Measurements from ENCODE around the gene CNKSR3.

The CNKSR3 gene

GRCh38 chr6:154377726-154378125, 132.8 kb downstream of the CNKSR3 start:
- no peak for DNase-seq

- no peak for DNase-seq
Measured at GRCh38 chr6:154373971-154374370, 136.5 kb downstream of the CNKSR3 start.

- no peak for DNase-seq
Measured at GRCh38 chr6:154371281-154371680, 139.2 kb downstream of the CNKSR3 start.

- DNase-seq = no peak
Measured at GRCh38 chr6:154370545-154370944, 139.9 kb downstream of the CNKSR3 start.

- DNase-seq = no peak
Measured at GRCh38 chr6:154367839-154368695, 142.4 kb downstream of the CNKSR3 start.

DNA sequence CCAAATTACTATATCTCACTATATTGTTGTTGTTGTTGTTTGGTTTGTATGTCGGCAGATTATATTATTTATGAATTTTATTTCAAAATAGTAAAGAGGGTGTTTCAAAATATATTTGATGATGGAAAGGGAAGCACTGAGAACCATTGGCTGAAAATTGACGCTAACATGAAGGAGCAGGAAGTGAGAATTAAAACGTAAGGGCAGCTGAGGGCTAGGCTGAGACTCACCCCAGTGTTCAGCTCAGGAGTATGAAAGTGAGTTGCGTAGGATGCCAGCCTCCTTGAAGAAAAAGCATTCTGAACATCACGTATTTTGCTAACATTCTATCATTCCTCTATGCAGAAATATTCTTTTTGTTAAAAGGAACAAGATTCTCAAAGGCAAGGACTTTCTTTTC, 143.1 kb downstream of the CNKSR3 start:
- no peak for DNase-seq

DNA sequence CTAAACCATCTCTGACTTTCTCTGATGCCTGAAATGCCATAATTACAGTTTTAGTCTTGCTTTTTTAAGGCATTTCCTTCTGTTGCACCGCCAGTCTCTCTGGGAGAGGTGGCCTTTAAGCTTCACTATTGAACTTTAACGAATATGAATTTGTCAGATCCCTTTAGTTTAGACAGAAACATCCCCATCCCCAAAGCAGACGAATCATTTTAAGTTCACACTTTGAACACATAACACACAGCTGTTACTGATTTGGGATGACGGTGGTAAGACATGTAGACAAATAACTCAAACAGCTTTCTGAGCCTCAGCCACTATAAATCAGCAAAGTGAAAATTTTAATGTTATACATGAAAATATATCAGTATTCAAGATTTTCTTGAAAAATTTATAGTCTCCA, 146.7 kb downstream of the CNKSR3 start:
- DNase-seq = no peak

DNA sequence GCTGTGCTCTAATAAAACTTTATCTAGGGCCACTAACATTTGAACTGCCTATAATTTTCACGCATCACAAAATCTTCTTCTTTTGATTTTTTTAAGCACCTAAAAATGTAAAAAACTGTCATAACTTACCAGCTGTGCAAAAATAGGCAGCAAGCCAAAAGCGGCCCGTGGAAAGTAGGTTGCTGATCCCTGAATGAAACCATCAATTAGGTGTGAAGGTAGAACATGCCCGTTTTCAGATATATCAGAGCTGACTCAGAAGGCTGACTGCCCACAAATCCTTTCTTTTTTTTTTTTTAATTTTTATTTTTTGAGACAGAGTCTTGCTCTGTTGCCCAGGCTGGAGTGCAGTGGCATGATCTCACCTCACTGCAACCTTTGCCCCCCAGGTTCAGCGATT, 149.0 kb downstream of the CNKSR3 start:
- no peak for DNase-seq

DNA sequence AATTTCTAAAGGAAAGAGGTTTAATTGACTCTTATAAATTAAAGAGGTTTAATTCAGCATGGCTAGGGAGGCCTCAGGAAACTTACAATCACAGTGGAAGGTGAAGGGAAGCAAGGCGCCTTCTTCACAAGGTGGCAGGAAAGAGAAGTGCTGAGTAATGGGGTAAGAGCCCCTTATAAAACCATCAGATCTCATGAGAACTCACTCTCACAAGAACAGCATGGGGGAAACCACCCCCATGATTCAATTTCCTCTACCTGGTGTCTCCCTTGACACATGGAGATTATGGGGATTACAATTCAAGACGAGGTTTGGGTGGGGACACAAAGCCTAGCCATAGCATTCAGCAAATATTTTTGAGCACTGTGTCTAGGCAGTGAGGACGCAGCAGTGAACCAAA, 150.0 kb downstream of the CNKSR3 start:
- no peak for DNase-seq

DNA sequence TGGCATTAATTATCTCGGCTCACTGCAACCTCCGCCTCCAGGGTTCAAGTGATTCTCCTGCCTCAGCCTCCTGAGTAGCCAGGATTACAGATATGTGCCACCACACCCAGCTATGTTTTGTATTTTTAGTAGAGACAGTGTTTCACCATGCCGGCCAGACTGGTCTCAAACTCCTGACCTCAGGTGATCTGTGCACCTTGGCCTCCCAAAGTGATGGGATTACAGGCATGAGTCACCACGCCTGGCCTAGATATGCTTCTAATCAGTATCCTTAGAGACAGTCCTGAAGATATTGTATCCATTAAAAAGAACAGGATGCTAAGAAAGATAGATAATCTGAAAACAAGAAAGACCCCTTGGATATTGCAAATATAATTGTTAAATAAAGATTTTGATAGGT, 150.8 kb downstream of the CNKSR3 start:
- DNase-seq = no peak

DNA sequence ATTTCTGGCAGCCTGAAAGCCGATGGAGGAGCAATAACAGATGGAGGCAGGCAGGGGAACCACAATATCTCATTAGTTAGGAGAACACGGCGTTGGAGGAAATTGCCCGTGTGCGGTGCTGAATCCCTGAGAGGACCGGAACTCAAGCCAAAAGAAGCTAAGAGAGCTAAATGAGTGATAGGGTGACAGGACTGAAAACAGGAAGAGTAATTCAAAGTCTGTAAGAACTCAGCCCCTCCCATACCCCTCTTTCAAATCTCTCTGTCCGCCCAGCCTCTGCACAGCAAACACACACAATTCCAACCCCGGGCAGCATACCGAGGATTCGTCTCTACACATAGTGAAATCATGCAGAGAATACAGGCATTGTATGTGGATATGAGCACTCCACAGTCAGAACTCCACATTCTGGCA, 151.3 kb downstream of the CNKSR3 start:
- DNase-seq = no peak

- no peak for DNase-seq
Measured at GRCh38 chr6:154358019-154358545, 152.4 kb downstream of the CNKSR3 start.

DNA sequence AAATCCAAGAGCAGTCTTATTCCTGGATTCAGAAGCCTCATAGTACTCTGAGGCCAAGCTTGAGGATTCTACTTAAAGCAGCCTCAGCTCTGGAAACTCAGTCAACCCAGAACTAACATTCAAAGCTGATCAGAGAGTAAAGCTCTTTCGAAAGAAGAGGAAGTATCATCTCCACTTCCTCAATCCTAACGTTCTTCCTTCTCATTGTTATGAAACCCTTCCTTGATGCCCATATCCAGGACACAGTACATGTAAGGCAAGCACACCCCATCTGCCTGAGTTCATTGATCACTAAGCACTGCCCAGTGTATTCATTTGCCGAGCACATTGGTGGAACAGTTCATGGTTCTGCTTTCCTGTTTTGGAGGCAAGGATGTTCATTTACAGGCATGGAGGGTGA, 153.8 kb downstream of the CNKSR3 start, which contains the start of gene IPCEF1:
Gene IPCEF1, minus strand, starts transcription at position 114 of the 400 bp plus-strand sequence. CDS start 90,856 bp downstream, outside the sequence.
- no peak for DNase-seq

- DNase-seq = no peak
Measured at GRCh38 chr6:154356113-154356512, 154.4 kb downstream of the CNKSR3 start.

GRCh38 chr6:154354265-154354777, 156.2 kb downstream of the CNKSR3 start:
- DNase-seq = no peak

DNA sequence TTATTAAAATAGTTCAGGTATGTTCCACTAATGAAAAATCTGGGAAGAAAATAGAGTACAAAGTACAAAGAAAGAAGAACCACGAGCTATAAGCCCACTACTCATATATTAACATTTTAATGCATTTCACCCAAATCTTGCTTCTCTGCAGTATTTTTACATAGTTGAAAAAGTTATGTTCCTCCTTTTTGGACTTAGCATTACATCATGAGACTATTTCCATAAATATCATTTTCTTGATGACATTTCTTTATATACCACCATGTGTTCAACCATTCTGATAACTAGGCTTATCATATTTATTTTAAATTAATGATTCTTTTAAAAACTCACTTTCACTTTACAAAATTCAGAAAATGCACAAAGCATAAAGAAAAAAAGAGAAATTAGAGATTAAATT, 156.9 kb downstream of the CNKSR3 start:
- DNase-seq = no peak

DNA sequence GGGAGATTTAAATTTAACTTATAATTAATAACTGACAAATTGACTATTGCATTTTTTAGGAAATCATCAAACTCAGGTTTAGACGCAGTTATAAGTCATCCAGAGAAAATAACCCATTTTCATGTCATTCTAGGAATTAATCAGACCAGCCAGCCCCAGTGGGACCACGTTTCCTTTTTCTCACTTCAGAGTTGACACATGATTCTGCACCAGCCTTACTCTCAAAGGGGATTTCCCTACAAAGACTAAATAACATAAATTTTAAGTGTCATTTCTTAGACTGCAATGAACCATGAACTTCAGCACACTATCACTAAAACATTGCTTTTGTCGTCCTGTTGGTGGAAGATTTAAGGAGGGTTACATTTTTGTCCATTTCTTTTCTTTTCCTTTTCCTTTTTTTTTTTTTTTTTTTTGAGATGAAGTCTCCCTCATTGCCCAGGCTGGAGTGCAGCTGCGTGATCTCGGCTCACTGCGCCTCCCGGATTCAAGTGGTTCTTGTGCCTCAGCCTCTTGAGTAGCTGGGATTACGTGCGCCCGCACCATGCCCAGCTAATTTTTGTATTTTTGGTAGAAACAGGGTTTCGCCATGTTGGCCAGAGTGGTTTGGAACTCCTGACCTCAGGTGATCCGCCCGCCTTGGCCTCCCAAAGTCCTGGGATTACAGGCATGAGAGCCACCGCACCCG, 157.4 kb downstream of the CNKSR3 start:
- DNase-seq = peak; percentile 70

DNA sequence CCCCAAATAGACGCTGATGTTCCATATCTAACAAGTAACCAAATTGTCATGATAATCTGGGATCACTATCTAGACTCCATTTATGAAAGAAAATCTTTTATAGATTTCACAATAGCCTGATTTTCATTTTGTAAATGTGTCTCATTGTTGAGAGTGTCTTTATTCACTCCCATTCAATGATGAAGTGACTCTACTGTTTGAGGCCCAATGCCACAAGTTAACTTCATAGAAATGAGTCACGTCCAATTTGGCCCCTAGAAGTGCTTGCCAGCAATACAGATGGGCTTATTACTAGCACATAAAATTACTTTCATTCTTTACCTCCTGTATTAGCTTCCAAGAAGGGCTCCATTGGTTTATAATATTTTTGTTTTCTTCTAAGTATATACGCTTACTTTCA, 160.2 kb downstream of the CNKSR3 start:
- DNase-seq = no peak

DNA sequence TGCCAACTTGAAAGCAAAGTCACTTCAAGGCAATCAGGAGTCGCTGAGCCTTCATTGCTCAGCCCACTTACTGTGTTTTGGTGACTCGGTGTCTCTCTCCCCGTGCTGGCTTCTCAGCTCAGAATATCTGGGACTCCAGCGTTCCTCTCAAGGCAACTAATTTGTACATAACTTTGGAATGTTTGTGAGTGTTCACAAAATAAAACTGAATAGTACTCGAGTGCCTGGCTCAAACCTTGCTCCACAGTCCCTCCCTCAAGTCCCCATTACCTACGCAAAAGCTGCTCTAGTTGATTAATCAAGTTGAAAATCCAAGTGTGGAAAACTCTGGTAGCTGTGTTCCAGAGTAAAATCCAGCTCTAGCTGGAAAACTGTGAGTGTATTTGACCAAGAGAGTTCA, 162.5 kb downstream of the CNKSR3 start:
- no peak for DNase-seq

DNA sequence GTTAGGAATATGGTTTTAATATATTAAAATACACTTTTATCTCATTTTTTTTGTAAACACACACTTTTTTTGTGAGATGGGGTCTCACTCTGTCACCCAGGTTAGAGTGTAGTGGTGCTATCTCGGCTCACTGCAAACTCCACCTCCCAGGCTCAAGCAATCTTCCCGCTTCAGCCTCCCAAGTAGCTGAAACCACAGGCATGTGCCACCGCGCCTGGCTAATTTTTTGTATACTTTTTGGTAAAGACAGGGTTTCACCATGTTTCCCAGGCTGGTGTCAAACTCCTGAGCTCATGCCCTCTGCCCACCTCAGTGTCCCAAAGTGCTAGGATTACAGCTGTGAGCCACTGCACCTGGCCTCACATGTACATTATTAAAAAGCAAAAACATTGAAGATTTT, 164.7 kb downstream of the CNKSR3 start:
- DNase-seq = no peak

GRCh38 chr6:154343473-154344308, 166.8 kb downstream of the CNKSR3 start:
- DNase-seq = no peak

GRCh38 chr6:154341871-154342270, 168.6 kb downstream of the CNKSR3 start:
- DNase-seq = no peak

DNA sequence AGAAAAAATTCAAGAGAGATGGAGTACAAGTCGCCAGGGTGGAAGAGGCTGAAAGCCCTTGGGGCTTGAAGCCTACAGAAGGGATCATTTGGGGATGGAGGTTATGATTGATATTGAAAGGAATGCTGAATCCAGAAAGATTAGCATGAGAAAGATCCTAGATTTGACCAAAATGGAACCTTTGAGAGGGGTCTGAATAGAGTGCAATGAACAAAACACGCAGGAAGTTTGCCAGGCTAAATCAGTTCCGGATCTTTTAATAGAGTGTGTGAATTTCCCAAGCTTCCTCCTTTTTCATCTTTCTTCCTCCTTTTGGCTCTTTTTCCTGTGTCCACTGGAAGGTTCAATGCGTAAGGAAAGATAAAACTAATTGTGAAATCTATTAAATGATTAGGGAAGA, 169.1 kb downstream of the CNKSR3 start:
- no peak for DNase-seq

Data from stimulated activated CD4-positive, alpha-beta T cell treated with anti-CD3 and anti-CD28 coated beads, Interleukin-1b, Interleukin-23, amount 100 ng/mL, for 48 hours (primary cell).